Chondrocyte (in vitro differentiated cells): Measurements from ENCODE around the gene FAM217B. TPM values are rescaled to one million over a fixed set of nuclear protein-coding genes. Genes with fewer than 3 reads are reported as not detected.

Experiments
- DNase-seq: peaks from one replicate; pipeline ENCODE4 v3.0.0; 2021; ENCODE audit warnings: mixed read lengths, low spot score
- H3K27ac Mint-ChIP-seq: one replicate; pipeline ENCODE4 v1.8.0; 2021; ENCODE audit warnings: mild to moderate bottlenecking, moderate library complexity, mixed read lengths; ENCODE audit not compliant: unreplicated experiment
- H3K27me3 Mint-ChIP-seq: 2 replicates; pipeline ENCODE4 v1.8.0; 2021; ENCODE audit warnings: low read depth, mixed read lengths
- H3K36me3 Mint-ChIP-seq: 2 replicates; pipeline ENCODE4 v1.8.0; 2021; ENCODE audit warnings: low read depth, mixed read lengths
- H3K4me1 Mint-ChIP-seq: 2 replicates; pipeline ENCODE4 v1.8.0; 2021; ENCODE audit warnings: low read depth, mild to moderate bottlenecking, mixed read lengths
- H3K4me3 Mint-ChIP-seq: one replicate; pipeline ENCODE4 v1.8.0; 2021; ENCODE audit warnings: mild to moderate bottlenecking, moderate library complexity, mixed read lengths; ENCODE audit not compliant: unreplicated experiment
- H3K9me3 Mint-ChIP-seq: 2 replicates; pipeline ENCODE4 v1.8.0; 2021; ENCODE audit warnings: low read depth, mixed read lengths
- CTCF ChIP-seq: fragments of 200-600 bp; sonication (generic); IDR thresholded peaks from 2 replicates; pipeline ENCODE4 v1.5.0; 2021; ENCODE audit warnings: antibody characterized with exemption, mild to moderate bottlenecking, moderate library complexity
- total RNA-seq: library from RNA; stranded (reverse); gene quantifications from 3 replicates; pipeline ENCODE4 v1.2.1, GENCODE V29; 2021

Gene FAM217B
- total RNA-seq, 1 donor from 2014 or later, result 13.7 TPM

DNA sequence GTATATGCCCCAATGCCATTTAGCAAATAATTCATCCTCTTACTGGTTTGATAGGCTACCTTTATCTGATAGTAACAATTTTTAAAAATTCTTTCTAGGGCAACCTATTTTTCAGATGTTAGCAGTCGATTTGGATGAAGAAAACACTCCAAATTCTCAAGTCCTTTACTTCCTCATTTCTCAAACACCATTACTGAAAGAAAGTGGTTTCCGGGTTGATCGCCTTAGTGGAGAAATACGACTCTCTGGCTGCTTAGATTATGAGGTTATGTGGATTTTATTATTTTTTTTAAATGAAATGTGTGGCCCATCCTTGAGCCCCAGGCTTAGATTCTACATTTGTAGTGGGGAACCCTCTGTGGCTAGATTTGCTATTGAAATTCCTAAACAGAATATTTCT, 44.4 kb downstream of the FAM217B start:
- Mint-ChIP-seq H3K36me3 (no peaks in the 10 kb centered on the region), H3K4me3 (no peak overlapping the region), H3K27ac (no peak overlapping the region), H3K27me3 (no peaks in the 10 kb centered on the region), H3K4me1 (peaks cover 14% of the 10 kb centered on the region), H3K9me3 (peaks cover 9% of the 10 kb centered on the region)
- no peak for DNase-seq
- TF ChIP-seq CTCF, result no peak

- Mint-ChIP-seq H3K27me3 (no peaks in the 10 kb centered on the region), H3K36me3 (no peaks in the 10 kb centered on the region), H3K4me3 (no peak overlapping the region), H3K27ac (no peak overlapping the region), H3K4me1 (peaks cover 14% of the 10 kb centered on the region), H3K9me3 (peaks cover 9% of the 10 kb centered on the region)
- TF ChIP-seq CTCF, result no peak
- no peak for DNase-seq
Measured at GRCh38 chr20:59985164-59985563, 45.0 kb downstream of the FAM217B start.

- H3K4me3 Mint-ChIP-seq, result no peak overlapping the region
- peaks cover 14% of the 10 kb centered on the region for H3K4me1 Mint-ChIP-seq
- TF ChIP-seq CTCF, result no peak
- peaks cover 6% of the 10 kb centered on the region for H3K9me3 Mint-ChIP-seq
- no peak for DNase-seq
- no peaks in the 10 kb centered on the region for H3K27me3 Mint-ChIP-seq
- no peaks in the 10 kb centered on the region for H3K36me3 Mint-ChIP-seq
- H3K27ac Mint-ChIP-seq, result no peak overlapping the region
Measured at GRCh38 chr20:59985864-59986263, 45.7 kb downstream of the FAM217B start.

DNA sequence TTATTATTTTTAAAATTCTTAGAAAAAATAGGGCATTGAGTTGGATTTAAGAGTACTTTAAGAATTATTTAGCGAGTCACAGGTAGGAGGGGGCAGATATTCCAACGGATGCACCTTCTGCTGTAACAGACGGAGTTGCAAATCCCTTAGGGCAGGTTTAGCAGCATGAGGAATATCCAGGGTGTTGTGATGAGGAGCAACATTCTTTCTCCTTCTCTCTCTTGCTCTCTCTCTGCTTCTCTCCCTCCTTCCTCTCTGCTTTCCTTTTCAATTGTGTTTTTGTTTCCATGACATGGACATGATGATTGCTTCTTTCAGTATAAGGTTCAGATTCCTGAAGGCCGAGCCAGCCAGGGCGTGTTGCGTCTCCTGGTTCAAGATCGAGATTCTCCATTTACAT, 46.9 kb downstream of the FAM217B start:
- Mint-ChIP-seq H3K27ac (no peak overlapping the region), H3K4me3 (no peak overlapping the region), H3K4me1 (peaks cover 14% of the 10 kb centered on the region), H3K9me3 (peaks cover 1% of the 10 kb centered on the region), H3K36me3 (no peaks in the 10 kb centered on the region), H3K27me3 (no peaks in the 10 kb centered on the region)
- DNase-seq, result no peak
- no peak for TF ChIP-seq CTCF

GRCh38 chr20:59988141-59988540, 48.0 kb downstream of the FAM217B start:
- Mint-ChIP-seq H3K36me3 (no peaks in the 10 kb centered on the region), H3K27ac (no peak overlapping the region), H3K4me3 (no peak overlapping the region), H3K27me3 (no peaks in the 10 kb centered on the region), H3K4me1 (peaks cover 14% of the 10 kb centered on the region), H3K9me3 (no peaks in the 10 kb centered on the region)
- TF ChIP-seq CTCF, result no peak
- DNase-seq, result no peak
